Measurements from ENCODE around the gene SERPINA6.
"Not testable (repeated sequence)": the region's sequence is repeated elsewhere in the genome, so short reads cannot be mapped to it uniquely, and the experiment has no call there.

The SERPINA6 gene

DNA sequence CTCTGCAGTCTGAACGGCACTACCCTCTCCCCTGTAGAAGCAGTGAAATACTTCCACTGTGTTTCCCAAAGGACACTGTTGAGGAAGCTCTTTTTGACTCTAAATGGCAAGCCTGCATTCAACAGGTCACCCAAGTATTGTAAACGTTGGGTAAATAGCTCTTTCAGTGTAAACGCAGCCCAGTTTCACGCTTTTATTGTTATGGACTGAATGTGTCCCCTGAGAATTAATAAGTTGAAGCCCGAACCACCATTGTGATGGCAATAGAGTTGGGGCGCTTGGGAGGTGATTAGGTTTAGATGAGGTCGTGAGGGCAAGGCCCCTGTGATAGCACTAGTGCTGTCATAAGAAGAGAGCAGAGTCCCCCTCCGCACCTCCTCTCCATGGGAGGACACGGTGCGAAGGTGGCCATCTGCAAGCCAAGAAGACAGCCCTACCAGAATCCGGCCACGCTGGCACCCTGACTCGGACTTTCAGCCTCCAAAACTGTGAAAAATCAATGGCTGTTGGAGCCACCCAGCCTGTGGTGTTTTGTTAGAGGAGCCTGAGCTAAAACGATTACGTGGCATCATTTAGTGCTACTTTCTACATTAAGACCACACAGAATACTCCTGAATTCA is 31.1 kb downstream of the SERPINA6 start:
- FAIRE-seq = no peak

DNA sequence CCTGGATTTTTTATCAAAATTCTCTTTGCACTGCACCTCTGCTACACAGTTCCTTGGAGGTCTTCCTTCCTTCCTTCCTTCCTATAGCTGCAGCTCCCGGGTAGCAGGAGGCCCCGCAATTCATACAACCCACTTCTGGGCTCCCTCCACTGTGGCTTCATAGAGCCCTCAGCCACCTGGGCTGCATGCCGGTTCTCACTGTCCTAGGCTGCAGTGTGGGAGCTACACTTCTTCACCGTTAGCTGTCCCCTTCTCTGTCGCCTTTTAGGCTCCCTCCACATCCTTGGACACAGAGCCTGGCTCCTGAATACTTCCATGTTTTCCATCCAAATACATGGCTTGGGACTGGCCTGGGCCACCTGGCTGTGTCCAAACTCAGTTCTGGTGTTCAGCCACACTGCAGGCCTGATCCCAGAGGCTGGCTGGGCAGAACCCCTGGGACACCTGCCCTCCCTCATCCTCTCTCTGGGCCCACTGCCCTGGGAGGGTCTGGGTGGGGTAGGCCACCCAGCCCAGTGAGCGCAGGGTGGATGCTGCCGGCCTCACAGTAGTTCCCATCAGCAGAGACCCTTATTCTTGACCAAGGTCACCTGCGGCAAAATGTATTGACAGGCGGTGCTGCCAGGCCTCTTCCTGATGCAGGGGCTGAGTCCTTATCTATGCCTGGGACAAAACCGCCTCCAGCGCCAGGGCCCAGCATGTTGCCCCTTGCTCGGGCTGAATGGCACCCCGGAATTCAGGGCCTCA is 31.8 kb downstream of the SERPINA6 start:
- FAIRE-seq = no peak

DNA sequence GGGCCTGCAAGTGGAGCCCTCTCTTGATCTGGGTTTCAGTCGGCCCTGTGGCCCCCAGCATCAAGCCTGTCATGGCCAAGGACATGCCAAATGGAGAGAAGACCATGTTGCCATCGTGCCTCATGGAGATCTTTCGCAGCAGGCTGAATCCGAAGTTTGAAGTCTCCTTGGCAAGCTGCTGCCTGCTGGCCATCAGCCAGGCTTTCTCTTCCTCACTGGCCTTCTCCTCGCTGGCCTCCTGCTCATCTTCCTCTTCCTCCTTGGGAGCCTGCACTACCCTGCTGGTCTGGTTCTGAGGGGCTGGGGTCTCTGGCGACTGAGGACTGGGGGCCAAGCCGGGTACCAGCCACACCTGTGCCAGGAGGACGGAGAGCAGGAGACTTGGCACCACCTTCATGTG is 32.9 kb downstream of the SERPINA6 start:
- no peak for FAIRE-seq

DNA sequence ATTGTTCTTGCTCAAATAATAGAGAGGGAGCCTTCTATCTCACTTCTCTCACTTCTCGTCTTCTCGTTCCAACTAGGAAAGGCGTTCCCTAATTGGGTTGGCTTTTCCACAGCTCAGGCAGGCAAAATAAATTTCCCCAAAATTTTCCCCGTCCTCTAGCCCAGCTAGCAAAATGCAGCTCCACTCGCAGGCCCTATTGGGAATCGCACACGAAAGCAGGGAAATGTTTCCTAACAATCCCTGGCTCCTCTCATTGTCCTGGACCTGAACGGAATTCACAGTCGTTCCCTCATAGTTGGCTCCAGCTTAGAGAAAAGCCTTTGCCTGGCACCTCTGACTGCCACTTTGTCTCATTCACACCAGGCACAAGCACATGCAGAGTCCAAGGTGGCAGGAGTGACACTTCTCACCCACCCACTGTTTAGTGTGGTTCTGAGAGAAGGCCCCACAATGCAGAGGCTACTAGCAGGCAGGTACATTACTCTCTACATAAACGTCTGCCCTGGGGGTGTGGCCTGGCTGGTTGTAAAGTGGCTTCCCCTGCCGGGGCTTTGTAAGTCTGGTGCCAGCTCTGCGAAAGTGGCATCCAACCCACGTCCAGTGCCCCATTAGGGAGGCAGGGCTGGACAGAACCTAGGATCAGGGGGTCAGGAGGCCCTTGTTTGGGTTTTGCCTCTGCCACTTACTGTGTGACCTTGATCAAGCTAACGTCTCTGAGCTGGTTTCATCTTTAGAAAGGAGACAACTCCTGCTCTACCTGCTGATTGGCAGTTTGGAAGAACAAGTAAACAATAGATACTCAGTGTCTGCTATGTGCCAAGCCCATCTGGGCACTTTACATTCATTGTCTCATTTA is 34.3 kb downstream of the SERPINA6 start:
- no peak for FAIRE-seq

DNA sequence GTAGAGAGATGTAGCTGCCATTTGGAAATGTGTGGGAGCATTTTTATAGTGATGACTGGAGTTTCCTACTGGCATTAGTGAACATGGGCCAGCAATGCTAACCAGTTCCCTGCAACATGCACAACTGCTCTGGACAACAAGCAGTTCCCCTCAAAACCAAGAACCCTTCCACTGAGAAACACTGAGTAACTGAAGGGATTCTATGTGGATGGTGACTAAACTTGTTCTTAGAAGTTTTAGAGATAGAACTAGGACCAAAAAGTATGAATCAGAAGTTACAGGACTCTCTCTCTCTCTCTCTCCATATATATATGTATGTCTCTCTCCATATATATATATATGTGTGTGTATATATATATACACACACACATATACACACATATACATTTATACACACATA is 38.0 kb downstream of the SERPINA6 start:
- FAIRE-seq = no peak

DNA sequence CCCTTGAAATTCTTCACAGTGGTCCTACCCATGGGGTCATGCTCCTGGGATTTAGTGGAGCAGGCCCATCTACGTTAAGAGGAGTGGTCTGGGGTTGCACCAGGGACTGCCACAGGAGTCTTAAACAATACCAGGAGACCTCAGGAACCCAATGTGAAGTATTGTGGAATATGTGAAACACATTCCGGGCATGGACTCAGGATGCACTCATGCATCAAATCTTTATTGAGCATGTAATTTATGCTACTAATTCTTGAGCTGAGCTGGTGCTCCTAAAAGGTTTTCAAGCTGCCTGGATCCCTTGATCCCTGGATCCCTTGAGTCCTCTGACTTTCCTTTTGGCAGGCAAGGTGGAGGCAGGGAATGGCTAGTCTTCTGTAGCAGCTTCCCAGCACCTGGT is 38.9 kb downstream of the SERPINA6 start:
- FAIRE-seq = no peak

DNA sequence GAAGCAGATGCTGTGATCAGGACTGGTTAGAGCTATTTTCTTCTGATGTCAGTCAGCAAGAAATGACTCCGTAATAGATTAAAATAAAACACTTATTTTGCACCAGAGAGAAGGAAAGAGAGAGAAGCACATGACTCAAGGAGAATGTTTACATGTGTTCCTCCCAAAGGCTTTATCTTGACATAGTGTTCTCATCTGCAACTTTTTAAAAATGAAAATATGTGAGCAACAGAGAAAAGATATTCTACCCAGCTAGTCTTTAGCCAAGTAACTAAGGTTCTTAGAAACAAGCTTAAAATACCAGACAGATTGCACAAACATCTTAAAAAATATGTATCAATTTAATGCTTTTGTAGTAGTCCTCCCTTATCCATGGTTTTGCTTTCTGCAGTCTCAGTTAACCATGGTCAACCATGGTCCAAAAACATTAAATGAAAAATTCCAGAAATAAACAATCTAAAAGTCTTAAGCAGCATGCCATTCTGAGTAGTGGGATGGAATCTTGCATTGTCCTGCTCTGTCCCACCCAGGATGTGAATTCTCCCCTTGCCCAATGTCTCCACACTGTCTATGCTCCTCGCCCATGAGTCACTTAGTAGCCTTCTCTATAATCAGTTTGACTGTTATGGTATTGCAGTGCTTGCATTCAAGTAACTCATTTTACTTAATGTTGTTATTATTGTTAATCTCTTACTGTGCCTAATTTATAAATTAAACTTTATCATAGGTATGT is 40.0 kb downstream of the SERPINA6 start:
- FAIRE-seq = no peak

DNA sequence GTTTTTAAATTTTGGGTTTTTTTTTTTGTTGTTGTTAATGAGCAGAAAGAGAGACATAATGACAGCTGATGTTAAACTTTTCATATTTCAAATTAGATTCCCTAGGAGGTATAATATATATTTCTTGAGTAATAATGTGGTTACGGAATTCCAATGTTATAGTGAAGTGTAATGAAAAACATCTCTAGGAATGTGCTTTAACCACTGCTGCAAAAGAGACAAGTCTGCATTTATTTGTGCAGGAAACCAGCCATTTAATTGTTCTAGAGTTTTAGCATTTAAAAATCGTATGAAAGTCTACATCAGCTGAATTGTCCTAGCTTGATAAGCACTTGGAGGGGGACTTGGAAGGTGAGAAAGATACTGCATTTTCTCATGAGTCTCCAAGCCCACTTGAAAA is 44.4 kb downstream of the SERPINA6 start:
- no peak for FAIRE-seq

DNA sequence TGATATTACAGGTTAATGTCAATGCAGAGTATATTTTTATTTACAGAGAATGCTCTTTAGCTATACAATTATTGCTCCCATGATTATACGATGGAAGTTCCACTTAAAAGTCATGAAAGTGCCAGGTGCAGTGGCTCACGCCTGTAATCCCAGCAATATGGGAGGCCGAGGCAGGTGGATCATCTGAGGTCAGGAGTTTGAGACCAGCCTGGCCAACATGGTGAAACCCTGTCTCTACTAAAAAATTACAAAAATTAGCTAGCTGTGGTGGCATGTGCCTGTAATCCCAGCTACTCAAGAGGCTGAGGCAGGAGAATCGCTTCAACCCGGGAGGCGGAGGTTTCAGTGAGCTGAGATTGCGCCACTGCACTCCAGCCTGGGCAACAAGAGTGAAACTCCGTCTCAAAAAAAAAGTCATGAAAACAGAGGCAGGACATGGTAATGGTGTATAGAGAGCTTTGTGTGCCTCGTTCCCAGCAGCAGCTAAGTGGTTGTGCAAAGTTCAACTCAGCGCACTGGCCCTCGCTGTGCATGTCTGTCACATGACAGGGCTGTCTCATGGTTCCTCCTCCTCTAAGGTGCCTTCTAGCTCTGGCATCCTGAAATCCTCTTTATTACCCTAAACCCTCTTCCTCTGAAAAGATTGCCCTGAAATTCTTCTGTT is 46.1 kb downstream of the SERPINA6 start:
- not testable (repeated sequence) for FAIRE-seq

DNA sequence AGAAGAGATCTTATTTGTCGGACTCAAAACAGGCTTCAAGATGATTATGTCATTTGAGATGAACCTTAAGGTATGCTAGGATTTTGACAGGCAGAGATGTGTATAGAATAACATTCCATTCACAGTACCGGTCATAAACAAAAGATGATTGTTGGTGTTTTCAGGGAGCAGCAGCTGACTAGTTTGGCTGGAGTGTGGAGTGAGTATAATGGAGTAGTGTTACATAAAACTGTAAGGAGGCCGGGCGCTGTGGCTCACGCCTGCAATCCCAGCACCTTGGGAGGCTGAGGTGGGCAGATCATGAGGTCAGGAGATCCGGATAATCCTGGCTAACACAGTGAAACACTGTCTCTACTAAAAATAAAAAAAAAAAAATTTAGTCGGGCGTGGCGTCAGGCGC is 54.0 kb downstream of the SERPINA6 start:
- no peak for FAIRE-seq

DNA sequence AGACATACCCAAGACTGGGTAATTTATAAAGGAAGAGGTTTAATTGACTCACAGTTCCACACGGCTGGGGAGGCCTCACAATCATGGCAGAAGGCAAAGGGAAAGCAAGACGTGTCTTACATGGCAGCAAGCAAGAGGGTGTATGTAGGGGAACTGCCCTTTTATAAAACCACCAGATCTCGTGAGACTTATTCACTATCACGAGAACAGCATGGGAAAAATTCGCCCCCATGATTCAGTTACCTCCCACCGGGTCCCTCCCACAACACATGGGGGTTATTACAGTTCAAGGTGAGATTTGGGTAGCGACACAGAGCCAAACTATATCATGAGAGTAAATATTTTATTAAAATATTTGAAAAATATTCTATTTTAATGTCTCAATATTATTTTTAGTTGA is 54.6 kb downstream of the SERPINA6 start:
- FAIRE-seq = not testable (repeated sequence)

DNA sequence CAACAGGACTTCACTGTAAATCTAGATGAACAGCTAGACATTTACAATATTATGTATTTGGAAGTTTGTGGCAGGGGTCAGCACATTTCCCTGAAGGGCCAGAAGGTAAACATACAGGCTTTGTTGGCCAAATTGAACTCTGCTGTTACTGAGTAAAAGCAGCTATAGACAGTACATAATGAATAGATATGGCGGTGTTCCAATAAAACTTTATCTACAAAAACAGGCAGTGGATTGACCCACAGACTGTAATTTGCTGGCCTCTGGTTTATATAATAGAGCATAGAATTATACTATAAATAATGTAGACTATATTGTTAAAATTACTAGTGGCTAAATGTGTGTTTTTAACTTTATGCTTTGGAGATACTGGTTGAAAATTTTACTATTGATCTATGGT is 55.8 kb downstream of the SERPINA6 start:
- no peak for FAIRE-seq

DNA sequence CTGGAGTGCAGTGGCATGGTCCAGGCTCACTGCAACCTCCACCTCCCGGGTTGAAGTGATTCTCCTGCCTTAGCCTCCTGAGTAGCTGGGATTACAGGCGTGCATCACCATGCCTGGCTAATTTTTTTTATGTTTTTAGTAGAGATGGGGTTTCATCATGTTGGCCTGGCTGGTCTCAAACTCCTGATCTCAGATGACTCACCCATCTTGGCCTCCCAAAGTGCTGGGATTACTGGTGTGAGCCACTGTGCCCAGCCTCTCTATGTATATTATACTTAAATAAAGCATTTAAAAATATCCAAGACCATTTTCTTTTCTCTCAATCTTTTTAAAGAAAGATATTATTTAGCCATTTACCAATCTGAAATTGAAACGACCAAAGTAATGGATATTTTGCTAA is 58.9 kb downstream of the SERPINA6 start:
- FAIRE-seq = not testable (repeated sequence)

Data from colon (tissue), 2 donors.